GM08714 (cell line): Measurements from ENCODE around the gene RTN4RL1.

ENCODE experiments used
- H3K4me3 ChIP-seq: fragments of 200-500 bp; sonication (Bioruptor generic); 2 replicates; pipeline ENCODE4 v1.5.1; 2014; ENCODE audit warnings: mild to moderate bottlenecking, low read length, inconsistent platforms
- ZNF274 ChIP-seq: IDR thresholded peaks from 2 replicates; pipeline ENCODE4 v1.6.1; 2012; ENCODE audit warnings: mild to moderate bottlenecking, low read depth, low read length

Gene RTN4RL1

GRCh38 chr17:1920948-1921351 is 104.2 kb downstream of the RTN4RL1 start:
- TF ChIP-seq ZNF274 = no peak
- no peak overlapping the region for H3K4me3 ChIP-seq

GRCh38 chr17:1919201-1919600 is 105.9 kb downstream of the RTN4RL1 start:
- H3K4me3 ChIP-seq = no peak overlapping the region
- no peak for TF ChIP-seq ZNF274

GRCh38 chr17:1918346-1919162 is 106.6 kb downstream of the RTN4RL1 start:
- no peak for TF ChIP-seq ZNF274
- H3K4me3 ChIP-seq = no peak overlapping the region

GRCh38 chr17:1916963-1917715 is 108.0 kb downstream of the RTN4RL1 start:
- TF ChIP-seq ZNF274 = no peak
- no peak overlapping the region for H3K4me3 ChIP-seq

- no peak overlapping the region for H3K4me3 ChIP-seq
- TF ChIP-seq ZNF274 = no peak
These were observed 108.8 kb downstream of the RTN4RL1 start for GRCh38 chr17:1916316-1916715.

DNA sequence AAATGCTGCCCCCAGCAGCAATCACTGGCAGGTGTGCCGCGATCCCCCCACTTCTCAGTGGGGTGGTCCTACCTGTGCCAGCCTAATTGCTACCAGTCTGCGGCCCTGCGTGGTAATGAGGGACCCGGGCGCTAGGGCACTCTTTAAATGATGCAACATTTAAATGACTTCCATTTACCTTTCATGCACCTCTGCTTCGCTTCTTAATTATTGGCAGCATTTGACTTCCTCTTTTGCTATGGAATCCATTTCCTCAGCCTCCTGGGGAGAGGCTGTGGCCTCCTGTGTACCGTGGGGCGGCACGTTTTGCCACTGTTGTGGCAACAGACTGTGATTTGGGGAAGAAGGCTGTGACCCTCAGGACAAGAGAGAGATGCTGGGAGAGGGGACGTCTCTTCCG is 109.2 kb downstream of the RTN4RL1 start:
- no peak for TF ChIP-seq ZNF274
- no peak overlapping the region for H3K4me3 ChIP-seq

- TF ChIP-seq ZNF274 = no peak
These were observed 110.5 kb downstream of the RTN4RL1 start for GRCh38 chr17:1914661-1915083.

GRCh38 chr17:1913702-1914101 is 111.4 kb downstream of the RTN4RL1 start:
- no peak for TF ChIP-seq ZNF274
- H3K4me3 ChIP-seq = no peak overlapping the region

More at GRCh38 chr17:1914661-1915083, 110.5 kb downstream of the RTN4RL1 start:
- H3K4me3 ChIP-seq = no peak overlapping the region

- no peak overlapping the region for H3K4me3 ChIP-seq
- TF ChIP-seq ZNF274 = no peak
These were observed 113.0 kb downstream of the RTN4RL1 start for GRCh38 chr17:1912146-1912545.

GRCh38 chr17:1909985-1910384 is 115.1 kb downstream of the RTN4RL1 start:
- no peak overlapping the region for H3K4me3 ChIP-seq
- TF ChIP-seq ZNF274 = no peak

- no peak for TF ChIP-seq ZNF274
- H3K4me3 ChIP-seq = no peak overlapping the region
These were observed 116.3 kb downstream of the RTN4RL1 start for GRCh38 chr17:1908699-1909309.

- H3K4me3 ChIP-seq = no peak overlapping the region
- no peak for TF ChIP-seq ZNF274
These were observed 117.0 kb downstream of the RTN4RL1 start for GRCh38 chr17:1907909-1908698.

DNA sequence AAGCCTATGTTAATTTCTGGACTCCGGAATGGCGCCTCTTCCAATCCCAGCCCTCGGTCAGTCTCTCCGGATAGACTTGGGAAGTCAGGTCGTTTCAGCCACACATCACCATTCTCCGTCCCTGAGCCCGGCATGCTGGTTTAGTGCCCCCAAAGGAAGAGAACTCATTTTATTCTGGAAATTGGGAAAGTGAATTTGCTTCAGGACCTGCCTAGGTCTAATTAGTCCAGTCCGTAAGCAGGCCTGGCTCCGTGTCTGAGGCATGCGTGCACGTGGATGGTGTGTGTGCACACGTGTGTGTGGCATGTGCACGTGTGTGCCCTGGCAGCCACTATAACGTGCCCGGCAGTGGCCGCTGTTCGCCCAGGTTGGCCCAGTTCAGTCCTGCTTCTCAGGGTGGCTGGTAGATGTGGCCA is 117.9 kb downstream of the RTN4RL1 start:
- H3K4me3 ChIP-seq = no peak overlapping the region
- TF ChIP-seq ZNF274 = no peak

- TF ChIP-seq ZNF274 = no peak
- no peak overlapping the region for H3K4me3 ChIP-seq
These were observed 118.5 kb downstream of the RTN4RL1 start for GRCh38 chr17:1906662-1907101.
